Airway epithelial cell (primary cell): Measurements from ENCODE around the gene STIL. TPM values are rescaled to one million over a fixed set of nuclear protein-coding genes. Genes with fewer than 3 reads are reported as not detected.

Experiments
- total RNA-seq: library from RNA; depleted of rRNA; stranded (reverse); fragments of >200 nt; gene quantifications from 2 replicates; pipeline ENCODE4 v1.2.3, GENCODE V29; 2015

The STIL gene
- total RNA-seq: 5.4 and 8.7 TPM in 2 replicates

GRCh38 chr1:47313915-47314664, at the start of gene STIL:
Gene STIL, minus strand, starts transcription at chr1:47314147. Its CDS starts 3,828 bp downstream, at chr1:47310319.

DNA sequence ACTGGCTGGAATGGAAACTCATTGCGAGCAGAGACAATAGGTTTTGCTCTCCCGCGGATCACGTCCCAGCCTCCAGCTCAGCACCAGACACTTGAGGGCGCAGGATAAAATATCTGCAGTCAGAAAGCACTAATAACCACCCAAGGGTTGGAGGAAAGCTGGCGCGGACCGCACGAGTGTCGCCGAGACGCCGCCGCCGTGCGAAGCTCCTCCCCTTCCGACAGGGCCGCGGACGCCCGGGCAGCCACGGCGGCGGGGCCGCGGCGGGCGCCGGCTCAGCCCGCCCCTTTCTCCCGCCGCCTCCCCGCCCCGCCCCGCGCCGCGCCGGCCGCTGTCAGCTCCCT, 19.6 kb upstream of the STIL start, which contains the start of gene CMPK1:
Gene CMPK1 (plus strand): TSS at position 213 of the 344 bp plus-strand sequence. CDS start 156 bp downstream, outside the sequence.

DNA sequence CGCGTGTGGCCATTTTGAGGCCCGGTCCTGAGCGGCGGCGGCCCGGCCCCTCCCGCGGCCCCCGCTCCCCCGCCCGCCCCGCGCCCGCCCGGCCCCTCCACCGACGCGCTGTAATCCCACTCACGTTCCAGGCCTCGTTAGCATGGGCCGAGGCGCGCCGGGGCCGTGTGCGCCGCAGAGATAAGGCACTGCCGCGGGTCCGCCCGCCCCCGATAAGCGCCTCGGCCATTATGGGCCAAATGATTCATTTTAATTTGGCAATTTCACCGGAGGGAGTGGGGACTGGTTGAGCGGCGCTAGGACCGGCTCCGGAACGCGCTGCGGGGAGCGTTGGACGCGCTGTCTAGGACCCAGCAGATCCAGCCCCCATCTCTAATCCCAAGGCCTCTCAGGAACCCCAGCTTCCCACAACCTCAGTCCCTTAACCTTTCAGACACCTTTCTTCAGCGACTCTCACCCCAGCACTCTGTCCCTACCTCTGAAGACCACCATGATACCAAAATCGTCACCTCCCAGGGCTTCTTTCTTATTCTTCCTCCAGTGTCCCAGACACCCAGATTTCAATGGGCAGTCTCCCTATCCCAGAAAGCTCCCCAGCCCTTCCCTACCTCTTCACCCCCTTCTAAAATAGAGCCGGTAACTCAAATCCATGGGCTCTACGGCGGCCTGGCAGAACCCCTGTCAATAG, 81.6 kb downstream of the STIL start, which contains the start of gene TAL1:
Gene TAL1 (minus strand): TSS at position 39 of the 688 bp plus-strand sequence. CDS start 6,337 bp downstream, outside the sequence.

Other genes starting within 250 kb of the STIL start
- gene CYP4Z1, start 246.9 kb downstream of the STIL start, total RNA-seq: not detected in 2 replicates
- gene CYP4A22, start 176.7 kb downstream of the STIL start, total RNA-seq: not detected in 2 replicates
- gene PDZK1IP1, start 124.1 kb downstream of the STIL start, total RNA-seq: 2.5 TPM in 1 of 2 replicates, not detected in the other
- gene TAL1, start 81.9 kb downstream of the STIL start, total RNA-seq: not detected in 2 replicates
- 61.3 and 76.2 TPM in 2 replicates for gene CMPK1, start 19.6 kb upstream of the STIL start, total RNA-seq
- gene FOXE3, start 102.1 kb upstream of the STIL start, total RNA-seq: not detected in 2 replicates
- 0.05 and 0.14 TPM in 2 replicates for gene FOXD2, start 123.9 kb upstream of the STIL start, total RNA-seq